BJ (cell line): ENCODE data around the gene EIF6. TPM values are rescaled to one million over a fixed set of nuclear protein-coding genes. Genes with fewer than 3 reads are reported as not detected.

ENCODE experiments used
- CTCF ChIA-PET: fragments of 350-600 bp; formaldehyde crosslinking; extraction: SDS; loops from one replicate; lab custom pipeline; 2021; ENCODE audit warnings: antibody characterized with exemption, inconsistent platforms; lab: Yijun Ruan, JAX
- POLR2A ChIA-PET: fragments of 300-600 bp; sonication (Branson Sonifier 250); formaldehyde crosslinking; extraction: SDS; loops from one replicate; lab custom pipeline; 2021; ENCODE audit warnings: antibody characterized with exemption; lab: Charles Lee
- DNase-seq: peaks from one replicate; pipeline ENCODE4 v3.0.0-alpha.2; 2011; ENCODE audit warnings: low read depth
- H3K27me3 ChIP-seq: 2 replicates; pipeline ENCODE4 v1.6.0; 2011; ENCODE audit warnings: low read length; ENCODE audit not compliant: control insufficient read depth, insufficient read depth
- H3K36me3 ChIP-seq: 2 replicates; pipeline ENCODE4 v1.5.1; 2011; ENCODE audit warnings: low read length; ENCODE audit not compliant: control insufficient read depth, insufficient read depth
- H3K4me3 ChIP-seq: 2 replicates; pipeline ENCODE4 v1.5.1; 2011; ENCODE audit warnings: low read depth, mild to moderate bottlenecking, control low read depth, low read length
- CTCF ChIP-seq: IDR thresholded peaks from 2 replicates; pipeline ENCODE4 v1.5.1; 2011; ENCODE audit warnings: low read depth, mild to moderate bottlenecking, control low read depth, inconsistent platforms, low read length, moderate library complexity; ENCODE audit not compliant: insufficient read depth
- polyA plus RNA-seq: library from polyadenylated mRNA; depleted of rRNA; stranded (reverse); fragments of >200 nt; gene quantifications from 2 replicates; pipeline ENCODE4 v1.2.3, GENCODE V29; 2011

The EIF6 gene
- polyA plus RNA-seq, 1 experiment = 261 TPM

- CTCF ChIA-PET = interaction anchor here (0.6 to 2.4 kb wide), 3 partner anchors 23 to 1802 kb away, joined by 3 to 8 read pairs (median 3); no protein-coding TSS in a partner anchor
These were observed 4.0 kb downstream of the EIF6 start for GRCh38 chr20:35280523-35280922.

DNA sequence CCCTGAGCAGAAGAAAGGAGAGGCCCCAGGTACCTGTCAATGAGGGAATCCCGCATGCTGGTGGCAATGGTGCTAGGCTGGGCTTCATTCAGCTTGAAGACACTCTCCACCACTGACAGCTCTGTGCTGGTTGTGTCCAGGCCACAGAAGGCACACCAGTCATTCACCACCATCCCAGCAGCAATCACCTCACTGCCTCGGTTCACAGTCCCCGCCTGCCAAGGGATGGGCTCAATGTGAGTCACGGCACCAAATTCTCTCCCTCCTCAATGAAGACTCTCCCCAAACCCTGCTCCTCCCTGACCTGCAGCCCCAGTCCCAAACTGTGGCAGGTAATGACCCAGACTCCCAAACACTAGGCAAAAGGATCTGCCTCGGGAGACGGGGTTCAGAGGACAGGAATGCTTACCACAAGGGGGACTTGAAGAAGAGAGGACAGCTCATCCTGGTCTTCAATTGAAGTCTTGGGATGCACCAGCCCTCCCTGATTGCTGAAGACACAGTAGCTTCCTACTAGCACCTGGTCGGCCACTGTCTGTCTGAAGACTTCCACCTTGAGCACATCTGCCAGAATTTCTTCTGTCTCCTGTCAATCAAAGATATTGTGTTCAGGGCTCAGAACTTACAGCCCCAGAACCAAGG is 4.9 kb downstream of the EIF6 start:
- H3K36me3 ChIP-seq = peaks cover 24% of the 10 kb centered on the region
- ChIA-PET POLR2A (no interaction called here), CTCF (interaction anchor here (0.7 to 2.9 kb wide), 4 partner anchors 10 to 1803 kb away, joined by 3 to 12 read pairs (median 6); no protein-coding TSS in a partner anchor)
- no peaks in the 10 kb centered on the region for H3K27me3 ChIP-seq
- DNase-seq = no peak
- H3K4me3 ChIP-seq = no peak overlapping the region
- TF ChIP-seq CTCF = no peak

More at GRCh38 chr20:35280523-35280922, 4.0 kb downstream of the EIF6 start:
- Histone ChIP-seq H3K36me3 (peaks cover 24% of the 10 kb centered on the region), H3K27me3 (no peaks in the 10 kb centered on the region), H3K4me3 (no peak overlapping the region)
- no peak for DNase-seq
- POLR2A ChIA-PET = no interaction called here
- TF ChIP-seq CTCF = no peak

DNA sequence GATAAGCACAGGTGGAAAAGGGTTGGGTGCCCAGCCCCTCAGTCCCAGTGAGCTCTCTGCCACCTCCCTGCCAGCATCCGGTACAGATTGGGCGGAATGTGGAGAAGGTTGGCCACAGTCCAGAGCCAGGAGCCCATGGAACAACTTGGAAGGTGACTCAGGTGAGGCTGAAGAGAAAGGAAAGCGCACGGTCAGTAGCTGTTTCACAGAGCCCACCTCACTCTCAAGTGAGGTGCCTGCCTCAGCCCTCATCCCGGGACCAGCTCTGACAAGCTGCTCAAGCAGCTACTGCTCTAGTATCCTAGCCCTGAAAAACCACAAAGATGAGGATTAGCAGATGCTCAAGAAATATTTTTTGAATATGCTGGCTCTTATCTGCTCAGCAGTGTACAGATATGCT is 5.5 kb downstream of the EIF6 start:
- POLR2A ChIA-PET = no interaction called here
- no peaks in the 10 kb centered on the region for H3K27me3 ChIP-seq
- no peak for DNase-seq
- peaks cover 24% of the 10 kb centered on the region for H3K36me3 ChIP-seq
- no peak overlapping the region for H3K4me3 ChIP-seq
- TF ChIP-seq CTCF = no peak
- CTCF ChIA-PET = interaction anchor here (2.4 to 2.9 kb wide), 2 partner anchors 10 to 25 kb away, joined by 8 to 12 read pairs; no protein-coding TSS in a partner anchor

- peak; percentile 64 for TF ChIP-seq CTCF
- peak within 1 kb of the TSS; percentile 69 for H3K4me3 ChIP-seq
- ChIA-PET POLR2A (interaction anchor here (0.6 kb wide), 1 partner anchor 306 kb away, joined by 5 read pairs; no protein-coding TSS in a partner anchor), CTCF (interaction anchor here (0.9 to 2.9 kb wide), 7 partner anchors 8 to 309 kb away, joined by 3 to 12 read pairs (median 3); no protein-coding TSS in a partner anchor)
- no peaks in the 10 kb centered on the region for H3K27me3 ChIP-seq
- peak; percentile 50 for DNase-seq
- H3K36me3 ChIP-seq = peaks cover 24% of the 10 kb centered on the region
These were observed 6.8 kb downstream of the EIF6 start, which contains the start of gene MMP24OS for GRCh38 chr20:35277531-35278395. TSS of gene MMP24OS (minus strand) at chr20:35278122. CDS start at chr20:35277929, 193 bp downstream.
